Panc1 (cell line): ENCODE results near the gene TPBGL.

Experiments
- POLR2AphosphoS5 ChIP-seq: IDR thresholded peaks from 2 replicates; pipeline ENCODE4 v1.6.1; 2012; ENCODE audit warnings: mild to moderate bottlenecking, low read depth, low read length, moderate library complexity
- TCF7L2 ChIP-seq: IDR thresholded peaks from 2 replicates; pipeline ENCODE4 v1.6.1; 2011; ENCODE audit warnings: mild to moderate bottlenecking, low read depth, low read length, inconsistent platforms
- TF ChIP-seq, protein P1 (sequence below): fragments of 450-650 bp; IDR thresholded peaks from 2 replicates; pipeline ENCODE4 v1.5.1; 2017; ENCODE audit warnings: mild to moderate bottlenecking
- TF ChIP-seq, protein P2 (sequence below), 2 experiments: IDR thresholded peaks; 2 replicates each; pipeline ENCODE4 v1.6.1; 2011 to 2012; ENCODE audit warnings: low read depth in 2 of 2, control low read depth in 1 of 2, low read length in 1 of 2, mild to moderate bottlenecking in 1 of 2, moderate library complexity in 1 of 2; ENCODE audit not compliant: insufficient read depth in 1 of 2

DNA sequence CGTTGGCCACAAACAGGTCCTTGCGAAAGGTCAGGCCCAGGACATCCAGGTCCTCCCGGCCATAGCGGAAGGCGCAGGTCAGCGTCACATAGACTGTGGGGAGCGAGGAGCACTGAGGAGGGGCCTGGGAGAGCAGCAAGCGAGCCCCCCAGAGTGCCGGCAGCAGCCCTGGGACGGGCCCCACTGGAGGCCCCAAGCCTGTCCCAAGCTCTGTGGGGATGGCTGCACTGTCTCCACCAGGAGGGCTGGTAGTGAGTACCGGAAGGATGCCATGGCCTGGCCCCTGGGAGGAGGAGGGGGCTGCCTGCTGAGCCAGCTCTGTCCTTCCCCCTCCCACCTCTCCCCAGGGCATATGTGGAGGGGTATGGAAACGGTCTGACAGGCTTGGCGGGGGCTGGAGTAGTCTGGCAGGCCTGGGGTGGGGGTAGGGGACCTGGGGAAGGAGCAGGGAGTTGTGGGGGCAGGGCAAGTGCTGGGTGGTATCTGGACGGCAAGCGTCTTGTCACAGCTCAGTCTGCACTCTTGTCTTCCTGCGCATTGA, 42.9 kb downstream of the TPBGL start:
- TF ChIP-seq, protein P1, sequence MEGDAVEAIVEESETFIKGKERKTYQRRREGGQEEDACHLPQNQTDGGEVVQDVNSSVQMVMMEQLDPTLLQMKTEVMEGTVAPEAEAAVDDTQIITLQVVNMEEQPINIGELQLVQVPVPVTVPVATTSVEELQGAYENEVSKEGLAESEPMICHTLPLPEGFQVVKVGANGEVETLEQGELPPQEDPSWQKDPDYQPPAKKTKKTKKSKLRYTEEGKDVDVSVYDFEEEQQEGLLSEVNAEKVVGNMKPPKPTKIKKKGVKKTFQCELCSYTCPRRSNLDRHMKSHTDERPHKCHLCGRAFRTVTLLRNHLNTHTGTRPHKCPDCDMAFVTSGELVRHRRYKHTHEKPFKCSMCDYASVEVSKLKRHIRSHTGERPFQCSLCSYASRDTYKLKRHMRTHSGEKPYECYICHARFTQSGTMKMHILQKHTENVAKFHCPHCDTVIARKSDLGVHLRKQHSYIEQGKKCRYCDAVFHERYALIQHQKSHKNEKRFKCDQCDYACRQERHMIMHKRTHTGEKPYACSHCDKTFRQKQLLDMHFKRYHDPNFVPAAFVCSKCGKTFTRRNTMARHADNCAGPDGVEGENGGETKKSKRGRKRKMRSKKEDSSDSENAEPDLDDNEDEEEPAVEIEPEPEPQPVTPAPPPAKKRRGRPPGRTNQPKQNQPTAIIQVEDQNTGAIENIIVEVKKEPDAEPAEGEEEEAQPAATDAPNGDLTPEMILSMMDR, result no peak
- TF ChIP-seq TCF7L2, result no peak
- TF ChIP-seq, protein P2, sequence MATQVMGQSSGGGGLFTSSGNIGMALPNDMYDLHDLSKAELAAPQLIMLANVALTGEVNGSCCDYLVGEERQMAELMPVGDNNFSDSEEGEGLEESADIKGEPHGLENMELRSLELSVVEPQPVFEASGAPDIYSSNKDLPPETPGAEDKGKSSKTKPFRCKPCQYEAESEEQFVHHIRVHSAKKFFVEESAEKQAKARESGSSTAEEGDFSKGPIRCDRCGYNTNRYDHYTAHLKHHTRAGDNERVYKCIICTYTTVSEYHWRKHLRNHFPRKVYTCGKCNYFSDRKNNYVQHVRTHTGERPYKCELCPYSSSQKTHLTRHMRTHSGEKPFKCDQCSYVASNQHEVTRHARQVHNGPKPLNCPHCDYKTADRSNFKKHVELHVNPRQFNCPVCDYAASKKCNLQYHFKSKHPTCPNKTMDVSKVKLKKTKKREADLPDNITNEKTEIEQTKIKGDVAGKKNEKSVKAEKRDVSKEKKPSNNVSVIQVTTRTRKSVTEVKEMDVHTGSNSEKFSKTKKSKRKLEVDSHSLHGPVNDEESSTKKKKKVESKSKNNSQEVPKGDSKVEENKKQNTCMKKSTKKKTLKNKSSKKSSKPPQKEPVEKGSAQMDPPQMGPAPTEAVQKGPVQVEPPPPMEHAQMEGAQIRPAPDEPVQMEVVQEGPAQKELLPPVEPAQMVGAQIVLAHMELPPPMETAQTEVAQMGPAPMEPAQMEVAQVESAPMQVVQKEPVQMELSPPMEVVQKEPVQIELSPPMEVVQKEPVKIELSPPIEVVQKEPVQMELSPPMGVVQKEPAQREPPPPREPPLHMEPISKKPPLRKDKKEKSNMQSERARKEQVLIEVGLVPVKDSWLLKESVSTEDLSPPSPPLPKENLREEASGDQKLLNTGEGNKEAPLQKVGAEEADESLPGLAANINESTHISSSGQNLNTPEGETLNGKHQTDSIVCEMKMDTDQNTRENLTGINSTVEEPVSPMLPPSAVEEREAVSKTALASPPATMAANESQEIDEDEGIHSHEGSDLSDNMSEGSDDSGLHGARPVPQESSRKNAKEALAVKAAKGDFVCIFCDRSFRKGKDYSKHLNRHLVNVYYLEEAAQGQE (IDR thresholded peaks at IDR 0.05; ENCODE audit: insufficient read depth in 1 of 2, low read depth in 2 of 2, low read length in 1 of 2), result no peak
- no peak for TF ChIP-seq POLR2AphosphoS5
